Neuronal stem cell (in vitro differentiated cells): ENCODE measurements around the gene NAALADL2.

ENCODE experiments used
- DNase-seq: peaks from one replicate; pipeline ENCODE4 v3.0.0-alpha.2; 2013; ENCODE audit warnings: low spot score
- H2AFZ ChIP-seq: one replicate; pipeline ENCODE4 v1.6.1; 2013; ENCODE audit warnings: mild to moderate bottlenecking, low read length, inconsistent platforms
- H2AK5ac ChIP-seq: 2 replicates; pipeline ENCODE4 v1.6.1; 2013; ENCODE audit warnings: low read depth, mild to moderate bottlenecking, inconsistent platforms, low read length, moderate library complexity, mixed read lengths
- H2BK120ac ChIP-seq: 2 replicates; pipeline ENCODE4 v1.6.1; 2013; ENCODE audit warnings: low read depth, mild to moderate bottlenecking, inconsistent platforms, low read length, moderate library complexity, mixed read lengths
- H2BK12ac ChIP-seq: one replicate; pipeline ENCODE4 v1.6.1; 2013; ENCODE audit warnings: low read length, inconsistent platforms
- H2BK15ac ChIP-seq: 2 replicates; pipeline ENCODE4 v1.6.1; 2013; ENCODE audit warnings: mild to moderate bottlenecking, low read length, inconsistent platforms, mixed read lengths
- H2BK5ac ChIP-seq: one replicate; pipeline ENCODE4 v1.6.1; 2013; ENCODE audit warnings: inconsistent platforms, mild to moderate bottlenecking, low read length, moderate library complexity
- H3K14ac ChIP-seq: one replicate; pipeline ENCODE4 v1.6.1; 2013; ENCODE audit warnings: low read length, inconsistent platforms
- H3K18ac ChIP-seq: 2 replicates; pipeline ENCODE4 v1.6.1; 2013; ENCODE audit warnings: low read length, inconsistent platforms
- H3K23ac ChIP-seq: 2 replicates; pipeline ENCODE4 v1.6.1; 2013; ENCODE audit warnings: low read depth, mild to moderate bottlenecking, mixed read lengths, low read length, inconsistent platforms; ENCODE audit not compliant: poor library complexity
- H3K27ac ChIP-seq: replicated peaks from 3 replicates; pipeline ENCODE4 v1.5.1; 2013; ENCODE audit warnings: low read length, inconsistent platforms
- H3K27me3 ChIP-seq, 3 experiments: 2 replicates each; pipeline ENCODE4 v1.6.1; 2013; ENCODE audit warnings: low read length in 3 of 3, mild to moderate bottlenecking in 2 of 3, inconsistent platforms in 1 of 3, low read depth in 1 of 3, mixed read lengths in 1 of 3, moderate library complexity in 1 of 3; ENCODE audit not compliant: control insufficient read depth in 3 of 3, insufficient read depth in 3 of 3
- H3K36me3 ChIP-seq, 2 donors: replicated peaks in 1 of 2; 2 replicates each; pipeline ENCODE4 v1.6.1; 2013; ENCODE audit warnings: low read length in 2 of 2; ENCODE audit not compliant: control insufficient read depth in 2 of 2, insufficient read depth in 2 of 2
- H3K4ac ChIP-seq: 2 replicates; pipeline ENCODE4 v1.6.1; 2013; ENCODE audit warnings: inconsistent platforms, mild to moderate bottlenecking, low read length, moderate library complexity
- H3K4me1 ChIP-seq, 2 donors: 1 replicate in 1 of 2; 2 replicates in 1 of 2; pipeline ENCODE4 v1.6.1; 2013; ENCODE audit warnings: low read length in 2 of 2, low read depth in 1 of 2; ENCODE audit not compliant: control insufficient read depth in 2 of 2, insufficient read depth in 1 of 2
- H3K4me2 ChIP-seq: one replicate; pipeline ENCODE4 v1.6.1; 2013; ENCODE audit warnings: mild to moderate bottlenecking, low read length, inconsistent platforms; ENCODE audit not compliant: insufficient read depth, poor library complexity, severe bottlenecking
- H3K4me3 ChIP-seq, 2 donors: 2 replicates each; pipeline ENCODE4 v1.5.1; 2013; ENCODE audit warnings: low read length in 2 of 2, mild to moderate bottlenecking in 2 of 2, inconsistent platforms in 1 of 2, moderate library complexity in 1 of 2
- H3K79me1 ChIP-seq: one replicate; pipeline ENCODE4 v1.6.1; 2013; ENCODE audit warnings: low read depth, mild to moderate bottlenecking, inconsistent platforms, low read length, moderate library complexity
- H3K9ac ChIP-seq: one replicate; pipeline ENCODE4 v1.6.1; 2013; ENCODE audit warnings: mild to moderate bottlenecking, low read depth, low read length, inconsistent platforms; ENCODE audit not compliant: poor library complexity
- H3K9me3 ChIP-seq, 2 donors: replicated peaks in 1 of 2; 2 replicates each; pipeline versions ENCODE3 to v1.6.1; 2013; ENCODE audit warnings: low read length in 2 of 2, mild to moderate bottlenecking in 2 of 2, inconsistent platforms in 1 of 2, low read depth in 1 of 2, mixed read lengths in 1 of 2, moderate library complexity in 1 of 2; ENCODE audit not compliant: control insufficient read depth in 2 of 2, insufficient read depth in 1 of 2
- H4K8ac ChIP-seq: one replicate; pipeline ENCODE4 v1.6.1; 2013; ENCODE audit warnings: low read depth, mild to moderate bottlenecking, inconsistent platforms, low read length, moderate library complexity
- H4K91ac ChIP-seq: one replicate; pipeline ENCODE4 v1.6.1; 2013; ENCODE audit warnings: low read length, low read depth, mild to moderate bottlenecking, inconsistent platforms; ENCODE audit not compliant: poor library complexity
- WGBS, 2 donors: extraction: QIAGEN DNeasy Blood & Tissue Kit; methylation state at CpG; one replicate each; pipeline ENCODE4 v1.1.7; 2013; ENCODE audit warnings: missing lambda C conversion rate in 2 of 2, mixed read lengths in 1 of 2; ENCODE audit not compliant: insufficient read length in 2 of 2, insufficient replicate concordance in 1 of 2; ENCODE audit errors: extremely low coverage in 2 of 2; 5-methylcytosine and 5-hydroxymethylcytosine counted together

NAALADL2 gene

GRCh38 chr3:175478301-175478700 is 619.2 kb downstream of the NAALADL2 start:
- H2BK15ac ChIP-seq: no peak overlapping the region
- no peak overlapping the region for H4K8ac ChIP-seq
- H3K4me2 ChIP-seq: no peak overlapping the region
- no peak overlapping the region for H3K4ac ChIP-seq
- H3K23ac ChIP-seq: no peak overlapping the region
- H3K27ac ChIP-seq: no peak overlapping the region
- H2BK12ac ChIP-seq: no peak overlapping the region
- no peak overlapping the region for H3K18ac ChIP-seq
- no peak overlapping the region for H3K9ac ChIP-seq
- no peak overlapping the region for H2BK120ac ChIP-seq
- peaks cover 0 to 1% of the 10 kb centered on the region in 2 donors for H3K4me1 ChIP-seq
- H3K79me1 ChIP-seq: no peaks in the 10 kb centered on the region
- H3K14ac ChIP-seq: no peak overlapping the region
- no peak overlapping the region for H3K4me3 ChIP-seq
- H2BK5ac ChIP-seq: no peak overlapping the region
- no peaks in the 10 kb centered on the region for H3K27me3 ChIP-seq
- H4K91ac ChIP-seq: no peak overlapping the region
- no peak overlapping the region for H2AK5ac ChIP-seq
- no peaks in the 10 kb centered on the region for H3K36me3 ChIP-seq
- no CpG with 5 or more reads among the region's 2 CpGs for WGBS, 2 donors
- H3K9me3 ChIP-seq: no peaks in the 10 kb centered on the region
- DNase-seq: no peak
- no peak overlapping the region for H2AFZ ChIP-seq

GRCh38 chr3:175479175-175479574 is 620.0 kb downstream of the NAALADL2 start:
- Histone ChIP-seq H2BK5ac (no peak overlapping the region), H4K8ac (no peak overlapping the region), H3K27me3 (no peaks in the 10 kb centered on the region), H3K79me1 (no peaks in the 10 kb centered on the region), H2AFZ (no peak overlapping the region), H3K4me1 (peaks cover 0 to 1% of the 10 kb centered on the region in 2 donors), H3K23ac (no peak overlapping the region), H3K4me3 (no peak overlapping the region), H3K36me3 (no peaks in the 10 kb centered on the region), H2BK15ac (no peak overlapping the region), H3K18ac (no peak overlapping the region), H3K9ac (no peak overlapping the region), H3K27ac (no peak overlapping the region), H2BK120ac (no peak overlapping the region), H3K4me2 (no peak overlapping the region), H3K14ac (no peak overlapping the region), H3K4ac (no peak overlapping the region), H4K91ac (no peak overlapping the region), H2BK12ac (no peak overlapping the region), H3K9me3 (no peaks in the 10 kb centered on the region), H2AK5ac (no peak overlapping the region)
- DNase-seq: no peak
- no CpG with 5 or more reads among the region's 2 CpGs for WGBS, 2 donors

DNA sequence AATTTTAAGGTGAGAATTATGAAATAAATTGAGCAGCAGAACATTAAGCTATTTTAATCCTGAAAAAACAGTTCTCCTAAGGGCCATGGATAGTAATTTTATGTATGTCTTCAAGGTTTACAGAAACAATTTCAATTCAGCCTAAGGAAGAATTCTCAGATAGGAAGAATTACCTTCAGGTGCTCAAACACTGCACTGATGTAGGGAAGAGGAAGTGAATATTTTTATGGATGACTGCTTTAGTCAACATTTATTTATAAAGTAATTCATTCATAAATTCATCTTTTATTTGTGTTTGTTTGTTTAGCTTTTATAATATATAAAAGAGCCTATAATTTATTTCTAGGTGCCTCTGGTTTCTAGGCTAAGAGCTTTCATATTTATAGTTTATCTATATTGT is 620.7 kb downstream of the NAALADL2 start:
- Histone ChIP-seq H2AFZ (no peak overlapping the region), H3K36me3 (no peaks in the 10 kb centered on the region), H3K4me2 (no peak overlapping the region), H3K79me1 (no peaks in the 10 kb centered on the region), H3K4me3 (no peak overlapping the region), H3K9ac (no peak overlapping the region), H3K4ac (no peak overlapping the region), H2BK5ac (no peak overlapping the region), H2BK120ac (no peak overlapping the region), H2BK12ac (no peak overlapping the region), H4K91ac (no peak overlapping the region), H3K18ac (no peak overlapping the region), H2BK15ac (no peak overlapping the region), H3K9me3 (no peaks in the 10 kb centered on the region), H3K4me1 (peaks cover 0 to 1% of the 10 kb centered on the region in 2 donors), H3K27me3 (no peaks in the 10 kb centered on the region), H4K8ac (no peak overlapping the region), H3K14ac (no peak overlapping the region), H3K27ac (no peak overlapping the region), H3K23ac (no peak overlapping the region), H2AK5ac (no peak overlapping the region)
- no peak for DNase-seq

DNA sequence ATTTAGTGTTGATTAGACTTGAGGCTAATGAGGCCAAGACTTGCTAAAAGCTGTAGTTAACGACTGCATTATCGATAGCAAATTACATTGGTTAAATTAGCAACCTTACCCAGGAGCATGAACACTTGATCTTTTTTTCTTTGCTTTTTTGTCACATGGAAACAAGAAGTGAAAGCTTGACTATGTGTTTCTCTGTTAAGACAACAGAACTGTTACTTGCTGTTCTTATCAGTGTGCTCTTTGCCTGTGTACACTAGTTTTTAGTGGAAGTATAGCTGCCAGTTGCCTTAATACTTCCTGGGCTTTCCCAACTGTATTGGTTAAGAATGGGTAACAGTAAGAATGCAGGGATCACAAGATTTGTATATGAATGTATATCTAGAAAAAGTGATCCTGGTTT is 625.5 kb downstream of the NAALADL2 start:
- no peak overlapping the region for H3K4me3 ChIP-seq
- H3K14ac ChIP-seq: no peak overlapping the region
- no peak overlapping the region for H3K18ac ChIP-seq
- no peaks in the 10 kb centered on the region for H3K4me1 ChIP-seq
- H3K79me1 ChIP-seq: no peaks in the 10 kb centered on the region
- WGBS, 2 donors: no CpG with 5 or more reads among the region's 2 CpGs
- no peak for DNase-seq
- H3K36me3 ChIP-seq: no peaks in the 10 kb centered on the region
- H2AFZ ChIP-seq: no peak overlapping the region
- H4K91ac ChIP-seq: no peak overlapping the region
- no peak overlapping the region for H3K9ac ChIP-seq
- H3K9me3 ChIP-seq: no peaks in the 10 kb centered on the region
- H3K27me3 ChIP-seq: no peaks in the 10 kb centered on the region
- H3K27ac ChIP-seq: no peak overlapping the region
- H3K23ac ChIP-seq: no peak overlapping the region
- no peak overlapping the region for H3K4me2 ChIP-seq
- no peak overlapping the region for H2AK5ac ChIP-seq
- H2BK15ac ChIP-seq: no peak overlapping the region
- no peak overlapping the region for H3K4ac ChIP-seq
- H2BK120ac ChIP-seq: no peak overlapping the region
- no peak overlapping the region for H2BK5ac ChIP-seq
- H4K8ac ChIP-seq: no peak overlapping the region
- H2BK12ac ChIP-seq: no peak overlapping the region
